ENCODE data around the gene GABRD. TPM values are rescaled to one million over a fixed set of nuclear protein-coding genes. Genes with fewer than 3 reads are reported as not detected.
A peak's percentile ranks its signal among the peaks of the same experiment; 100 is the strongest.

Gene GABRD
- total RNA-seq, 1 donor from 2014 or later: not detected

GRCh38 chr1:2014741-2015735 lies 4.1 kb upstream of the GABRD start:
- DNase-seq (no peak), ATAC-seq (ENCODE audit: low read depth) (no peak)
- ChIA-PET POLR2A (no interaction called here), CTCF (no interaction called here)
- H3K36me3 Mint-ChIP-seq (ENCODE audit: low read depth): no peaks in the 10 kb centered on the region
- peaks cover 3% of the 10 kb centered on the region for H3K4me1 Mint-ChIP-seq
- peaks cover 47% of the 10 kb centered on the region for H3K27me3 Mint-ChIP-seq
- H3K4me3 Mint-ChIP-seq: no peak overlapping the region
- intact Hi-C loops (cut with micrococcal nuclease): no loop called here
- H3K9me3 Mint-ChIP-seq: no peaks in the 10 kb centered on the region
- no peak for TF ChIP-seq CTCF (IDR thresholded peaks at IDR 0.05)
- no peak overlapping the region for H3K27ac Mint-ChIP-seq

GRCh38 chr1:2016123-2016522 lies 3.0 kb upstream of the GABRD start:
- POLR2A ChIA-PET: no interaction called here
- H3K9me3 Mint-ChIP-seq: no peaks in the 10 kb centered on the region
- no peak for TF ChIP-seq CTCF (IDR thresholded peaks at IDR 0.05)
- CTCF ChIA-PET: no interaction called here
- intact Hi-C loops (cut with micrococcal nuclease): no loop called here
- no peaks in the 10 kb centered on the region for H3K36me3 Mint-ChIP-seq (ENCODE audit: low read depth)
- DNase-seq (no peak), ATAC-seq (ENCODE audit: low read depth) (no peak)
- no peak overlapping the region for H3K4me3 Mint-ChIP-seq
- H3K27ac Mint-ChIP-seq: peak overlapping the region; percentile 50
- H3K4me1 Mint-ChIP-seq: peaks cover 3% of the 10 kb centered on the region
- H3K27me3 Mint-ChIP-seq: peaks cover 53% of the 10 kb centered on the region

- H3K36me3 Mint-ChIP-seq (ENCODE audit: low read depth): no peaks in the 10 kb centered on the region
- H3K27me3 Mint-ChIP-seq: peaks cover 69% of the 10 kb centered on the region
- DNase-seq (no peak), ATAC-seq (ENCODE audit: low read depth) (no peak)
- ChIA-PET CTCF (no interaction called here), POLR2A (no interaction called here)
- no peak for TF ChIP-seq CTCF (IDR thresholded peaks at IDR 0.05)
- peak overlapping the region; percentile 63 for H3K4me3 Mint-ChIP-seq
- intact Hi-C loops (cut with micrococcal nuclease): no loop called here
- H3K4me1 Mint-ChIP-seq: peaks cover 3% of the 10 kb centered on the region
- H3K27ac Mint-ChIP-seq: no peak overlapping the region
- no peaks in the 10 kb centered on the region for H3K9me3 Mint-ChIP-seq
Measured at GRCh38 chr1:2018217-2019171, 651 bp upstream of the GABRD start.

- Mint-ChIP-seq H3K36me3 (ENCODE audit: low read depth) (no peaks in the 10 kb centered on the region), H3K4me3 (no peak overlapping the region), H3K27me3 (peaks cover 65% of the 10 kb centered on the region), H3K27ac (no peak overlapping the region), H3K9me3 (no peaks in the 10 kb centered on the region), H3K4me1 (peaks cover 3% of the 10 kb centered on the region)
- no peak for TF ChIP-seq CTCF (IDR thresholded peaks at IDR 0.05)
- ChIA-PET CTCF (no interaction called here), POLR2A (no interaction called here)
- DNase-seq (no peak), ATAC-seq (ENCODE audit: low read depth) (peak; percentile 14)
- intact Hi-C loops (cut with micrococcal nuclease): no loop called here
Measured at GRCh38 chr1:2019571-2020309, 595 bp downstream of the GABRD start.

All from activated B cell treated with CpG ODN at 0.5 μM for 24 hours (primary cell).